ENCODE results near the gene TNFRSF8. TPM values are rescaled to one million over a fixed set of nuclear protein-coding genes. Genes with fewer than 3 reads are reported as not detected.

TNFRSF8 gene
- total RNA-seq, 1 experiment from 2014 or later = 0.47 TPM

DNA sequence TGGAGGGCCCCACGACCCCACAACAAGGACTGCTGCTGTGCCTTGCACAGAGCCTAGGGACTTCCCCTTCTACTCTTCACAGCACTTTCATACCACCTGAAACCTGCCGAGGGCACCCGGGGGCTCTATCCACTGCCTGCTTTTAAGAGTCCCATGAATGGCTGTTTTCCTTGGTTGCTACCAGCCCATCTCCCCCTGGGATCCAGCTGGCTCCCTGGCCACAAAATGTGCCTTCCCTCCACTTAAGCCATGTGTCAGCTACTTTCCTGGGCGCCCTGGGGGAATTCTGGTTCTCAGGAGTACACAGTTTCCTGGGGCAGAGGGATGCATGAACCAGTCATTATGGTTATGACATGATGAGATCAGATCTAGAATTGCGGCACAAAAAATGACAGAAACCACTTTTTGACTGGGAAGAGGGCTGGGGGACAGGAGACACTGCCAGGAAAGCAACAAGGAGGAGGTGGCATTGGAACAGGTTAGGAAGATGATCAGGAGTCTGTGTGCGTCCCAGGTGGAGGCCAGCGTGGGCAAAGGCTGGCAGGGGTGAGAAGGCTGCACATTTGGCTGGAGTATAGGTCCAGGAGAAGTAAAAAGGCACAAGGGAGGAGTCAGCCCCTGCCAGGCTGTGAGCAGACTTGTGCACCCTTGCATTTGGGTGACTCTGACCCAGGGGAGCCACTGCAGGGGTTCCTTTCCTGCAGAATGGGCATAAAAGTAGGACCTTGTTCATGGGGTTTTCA lies 3.2 kb upstream of the TNFRSF8 start:
- DNase-seq (ENCODE audit: low read depth) = peak; percentile 36

DNA sequence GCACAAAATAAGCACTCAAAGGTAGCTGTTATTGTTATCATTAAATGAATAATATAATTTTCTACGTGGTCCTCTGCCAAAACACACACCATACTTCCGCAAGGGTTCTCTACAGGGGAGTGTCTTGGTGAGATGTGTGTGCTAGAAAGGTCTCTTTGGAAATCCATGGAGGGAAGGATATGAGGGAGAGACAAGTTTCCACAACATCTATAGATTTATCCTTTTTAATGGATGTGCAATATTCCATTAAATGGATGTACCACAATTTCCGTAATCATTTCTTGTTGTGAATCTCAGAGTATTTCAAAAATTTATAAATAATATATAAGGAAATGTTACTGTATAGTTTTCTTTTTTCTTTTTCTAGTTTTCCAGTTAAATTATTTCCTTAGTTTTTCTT lies 2.6 kb upstream of the TNFRSF8 start:
- DNase-seq (ENCODE audit: low read depth) = no peak

- no peak for DNase-seq (ENCODE audit: low read depth)
Measured at GRCh38 chr1:12064073-12064969, 1.2 kb downstream of the TNFRSF8 start.

DNA sequence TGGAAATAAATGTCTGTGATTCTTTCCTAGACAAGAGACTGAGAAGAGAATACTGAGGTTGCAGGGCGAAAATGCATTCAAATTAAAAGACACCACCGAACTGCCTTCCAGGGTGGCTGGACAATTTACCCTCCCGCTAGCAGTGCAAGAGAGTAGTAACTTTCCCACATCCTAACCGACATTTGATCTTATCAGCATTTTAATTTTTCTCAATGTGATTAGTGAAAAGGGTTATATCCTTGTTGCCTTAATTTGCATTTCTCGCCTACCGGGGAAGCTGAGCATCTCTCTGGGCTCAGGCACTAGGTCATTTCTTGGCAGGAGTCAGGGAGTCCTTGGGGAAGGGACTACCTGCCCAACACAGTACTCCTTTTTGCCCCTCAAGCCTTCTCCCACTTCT lies 2.8 kb downstream of the TNFRSF8 start:
- DNase-seq (ENCODE audit: low read depth) = no peak

GRCh38 chr1:12067900-12068821 lies 5.1 kb downstream of the TNFRSF8 start:
- peak; percentile 55 for DNase-seq (ENCODE audit: low read depth)

GRCh38 chr1:12069623-12070244 lies 6.6 kb downstream of the TNFRSF8 start:
- DNase-seq (ENCODE audit: low read depth) = no peak

DNA sequence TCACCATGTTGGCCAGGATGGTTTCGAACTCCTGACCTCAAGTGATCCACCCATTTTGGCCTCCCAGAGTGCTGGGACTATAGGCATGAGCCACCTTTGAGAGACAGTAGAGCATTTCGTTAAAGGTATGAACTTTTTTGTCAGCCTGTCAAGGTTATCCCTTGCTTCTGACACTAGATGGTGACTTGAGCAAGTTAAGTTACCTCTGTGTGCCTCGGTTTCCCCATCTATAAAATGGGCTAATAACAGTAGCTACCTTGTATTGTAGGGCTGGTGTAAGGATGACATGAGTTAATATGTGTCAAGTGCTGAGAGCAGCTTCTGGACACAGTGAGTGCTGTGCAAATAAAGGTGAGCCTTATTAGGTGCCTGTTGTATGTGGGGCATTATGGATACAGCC lies 8.8 kb downstream of the TNFRSF8 start:
- no peak for DNase-seq (ENCODE audit: low read depth)

- no peak for DNase-seq (ENCODE audit: low read depth)
Measured at GRCh38 chr1:12072741-12073140, 9.6 kb downstream of the TNFRSF8 start.

DNA sequence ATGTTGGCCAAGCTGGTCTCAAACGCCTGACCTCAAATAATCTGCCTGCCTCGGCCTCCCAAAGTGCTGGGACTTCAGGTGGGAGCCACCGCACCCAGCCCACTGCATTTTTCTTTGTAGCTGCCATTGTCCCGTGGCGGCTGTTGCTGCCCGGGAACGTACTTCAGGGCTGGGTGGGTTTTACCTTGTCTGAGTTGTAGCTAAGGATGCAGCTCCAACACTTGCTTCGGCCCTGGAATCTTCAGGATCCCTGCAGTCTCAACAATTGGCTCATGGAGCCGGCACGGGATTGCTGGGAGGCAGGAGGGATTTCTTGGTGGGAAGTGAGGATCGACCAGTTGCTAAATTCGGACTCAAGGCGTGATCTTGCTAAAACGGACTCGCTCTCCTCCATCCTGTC lies 10.7 kb downstream of the TNFRSF8 start:
- no peak for DNase-seq (ENCODE audit: low read depth)

DNA sequence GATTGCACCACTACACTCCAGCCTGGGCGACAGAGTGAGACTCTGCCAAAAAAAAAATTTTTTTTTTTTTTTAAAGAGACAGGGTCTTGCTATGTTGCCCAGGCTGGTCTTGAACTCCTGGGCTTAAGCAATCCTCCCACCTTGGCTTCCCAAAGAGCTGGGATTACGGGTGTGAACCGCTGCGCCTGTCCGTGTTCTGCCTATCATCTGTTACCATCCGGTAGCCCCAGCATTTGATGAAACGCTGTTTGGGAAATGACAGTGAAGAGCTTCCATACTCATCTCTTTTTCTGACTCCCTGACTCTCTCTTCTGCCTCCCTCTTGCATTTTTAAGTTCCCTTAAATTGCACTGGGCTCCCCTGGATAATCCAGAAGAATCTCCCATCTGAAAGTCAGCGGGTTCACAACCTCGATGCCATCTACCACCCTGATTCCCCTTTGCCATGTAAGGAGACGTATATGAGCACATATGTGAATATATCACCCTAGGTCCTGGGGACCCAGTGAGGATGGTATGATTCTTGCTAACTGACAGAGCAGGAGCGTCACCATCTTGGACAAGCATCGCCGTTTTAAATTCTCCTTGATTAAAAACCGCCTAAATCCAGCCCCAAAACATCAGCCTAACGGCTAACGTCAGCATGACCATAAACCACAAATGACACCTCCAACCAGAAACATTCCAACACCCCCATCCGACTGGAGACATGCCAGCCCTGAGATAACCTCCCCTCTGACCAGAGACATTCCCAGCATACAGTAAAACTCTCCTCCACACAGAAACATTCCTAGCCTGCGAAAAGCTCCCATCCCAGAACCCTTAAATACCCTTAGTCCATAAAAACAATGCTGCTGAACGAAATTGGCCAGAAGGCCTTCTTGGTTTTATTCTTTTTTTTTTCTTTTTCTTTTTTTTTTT lies 12.4 kb downstream of the TNFRSF8 start:
- peak; percentile 93 for DNase-seq (ENCODE audit: low read depth)

GRCh38 chr1:12076425-12077005 lies 13.4 kb downstream of the TNFRSF8 start:
- no peak for DNase-seq (ENCODE audit: low read depth)

- DNase-seq (ENCODE audit: low read depth) = no peak
Measured at GRCh38 chr1:12078575-12078937, 15.5 kb downstream of the TNFRSF8 start.

DNA sequence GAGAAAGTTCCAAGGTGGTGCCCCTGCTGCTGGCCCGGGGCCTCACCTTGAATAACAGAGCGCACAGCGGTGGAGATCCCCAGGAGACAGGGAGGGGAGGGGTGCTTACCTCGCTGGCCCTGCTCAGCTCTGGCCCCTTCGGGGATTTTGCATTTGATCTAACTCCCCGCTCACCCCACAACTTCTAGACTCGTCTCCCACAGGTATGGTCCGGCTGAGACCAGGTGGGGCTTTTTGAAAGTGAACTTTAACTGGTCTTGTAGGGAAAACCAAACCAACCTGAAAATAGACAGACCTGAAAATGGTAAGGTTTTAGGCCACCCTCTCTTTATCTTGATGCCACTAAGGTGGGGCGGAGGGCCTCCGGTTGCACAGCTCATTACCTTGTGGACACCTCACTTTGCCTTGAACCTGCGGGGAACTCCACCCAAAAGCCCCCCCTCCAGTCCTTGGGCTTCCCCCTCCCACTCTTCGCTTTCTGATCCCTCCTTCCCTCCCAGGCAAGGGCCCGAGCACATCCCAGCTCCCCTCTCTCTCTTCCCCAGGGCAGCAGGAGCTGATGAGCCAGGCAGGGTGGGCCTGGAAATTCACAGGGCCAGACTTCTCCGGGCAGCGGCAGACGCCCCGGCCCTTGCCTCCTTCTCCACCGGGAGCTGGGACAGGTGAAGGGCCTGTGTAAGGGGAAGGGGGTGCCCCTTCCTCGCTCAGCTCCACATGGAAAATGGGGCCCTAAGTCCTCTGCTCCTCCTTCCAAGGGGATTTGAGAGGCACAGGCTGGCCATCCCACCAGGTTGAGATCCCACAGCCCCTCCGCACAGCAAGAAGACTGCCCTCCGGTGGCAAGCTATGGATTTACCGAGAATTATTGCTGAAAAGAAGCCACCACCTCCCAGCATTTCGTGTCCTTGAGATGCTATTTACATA lies 16.1 kb downstream of the TNFRSF8 start:
- DNase-seq (ENCODE audit: low read depth) = peak; percentile 51

GRCh38 chr1:12080156-12080555 lies 17.1 kb downstream of the TNFRSF8 start:
- peak; percentile 71 for DNase-seq (ENCODE audit: low read depth)

GRCh38 chr1:12080773-12081556 lies 17.9 kb downstream of the TNFRSF8 start:
- DNase-seq (ENCODE audit: low read depth) = no peak

GRCh38 chr1:12081648-12082396 lies 18.7 kb downstream of the TNFRSF8 start:
- no peak for DNase-seq (ENCODE audit: low read depth)

DNA sequence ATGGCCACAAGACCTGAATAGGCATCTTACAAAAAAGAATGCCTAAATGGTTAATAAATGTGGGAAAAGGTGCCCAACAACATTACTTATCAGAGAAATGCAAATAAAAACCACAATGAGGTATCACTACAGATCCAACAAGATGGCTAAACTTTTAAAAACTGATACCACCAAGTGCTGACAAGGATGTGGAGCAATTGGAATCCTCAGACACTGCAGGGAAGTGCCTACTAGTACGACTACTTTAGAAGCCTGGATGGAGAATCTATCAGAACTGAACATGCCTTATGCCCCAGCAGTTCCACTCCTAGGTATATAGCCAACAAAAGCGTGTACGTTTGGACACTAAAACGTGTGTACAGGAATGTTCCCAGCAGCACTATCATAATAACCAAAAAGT lies 19.9 kb downstream of the TNFRSF8 start:
- DNase-seq (ENCODE audit: low read depth) = no peak

Measured in M059J (cell line).